Endothelial cell of umbilical vein (primary cell): ENCODE measurements around the gene SMOC2. TPM values are rescaled to one million over a fixed set of nuclear protein-coding genes. Genes with fewer than 3 reads are reported as not detected.

Source experiments
- BruUV-seq: library from RNA; stranded (reverse); fragments of 400-500 nt; replicated peaks from 2 replicates; lab custom pipeline; 2021; lab: Mats Ljungman, UMichigan
- CTCF ChIA-PET: fragments of 300-600, 350-600 bp; sonication (Branson Sonifier 250); formaldehyde crosslinking; loops from one replicate; lab custom pipeline; 2021; ENCODE audit warnings: antibody characterized with exemption, inconsistent platforms; lab: Charles Lee
- POLR2A ChIA-PET: fragments of 300-600, 350-600 bp; sonication (Branson Sonifier 250); formaldehyde crosslinking; loops from one replicate; lab custom pipeline; 2021; ENCODE audit warnings: antibody characterized with exemption, inconsistent platforms; lab: Charles Lee
- DNase-seq: peaks from one replicate; pipeline ENCODE4 v3.0.0-alpha.2; 2011; ENCODE audit warnings: low read depth, low spot score
- FAIRE-seq: peaks from 2 replicates; lab custom pipeline; 2011; peaks lifted over from hg19 to GRCh38; lab: Jason Lieb, UNC
- H2AFZ ChIP-seq: 2 replicates; pipeline ENCODE4 v1.6.0; 2012; ENCODE audit warnings: low read depth, low read length, control low read depth, inconsistent platforms
- H3K27ac ChIP-seq: 2 replicates; pipeline ENCODE4 v1.5.1; 2011; ENCODE audit warnings: low read depth, mild to moderate bottlenecking, control low read depth, low read length, moderate library complexity; ENCODE audit not compliant: insufficient read depth
- H3K27me3 ChIP-seq, 2 experiments: 2 replicates each; pipeline versions ENCODE4 v1.6.0 to v1.6.1; 2011; ENCODE audit warnings: low read length in 2 of 2, mixed read lengths in 1 of 2; ENCODE audit not compliant: control insufficient read depth in 2 of 2, insufficient read depth in 2 of 2
- H3K36me3 ChIP-seq, 2 experiments: 2 replicates in 1 of 2; 3 replicates in 1 of 2; pipeline ENCODE4 v1.5.1; 2011; ENCODE audit warnings: low read length in 2 of 2, mild to moderate bottlenecking in 1 of 2, moderate library complexity in 1 of 2; ENCODE audit not compliant: control insufficient read depth in 2 of 2, insufficient read depth in 2 of 2; ENCODE audit errors: extremely low read depth in 1 of 2
- H3K4me1 ChIP-seq: 3 replicates; pipeline ENCODE4 v1.5.1; 2011; ENCODE audit warnings: mild to moderate bottlenecking, low read length; ENCODE audit not compliant: control insufficient read depth, insufficient read depth; ENCODE audit errors: extremely low read depth
- H3K4me2 ChIP-seq: 2 replicates; pipeline ENCODE4 v1.6.1; 2011; ENCODE audit warnings: low read length, control low read depth, mixed read lengths; ENCODE audit not compliant: insufficient read depth
- H3K4me3 ChIP-seq, 3 experiments: fragments of 200-600 bp in 1 of 3; sonication (generic), shearing (Covaris generic) in 1 of 3; replicated peaks in 1 of 3; 2 replicates each; pipeline ENCODE4 v1.5.1; 2011 to 2016; ENCODE audit warnings: control low read depth in 3 of 3, low read length in 3 of 3, mild to moderate bottlenecking in 2 of 3, inconsistent platforms in 1 of 3, low read depth in 1 of 3, moderate library complexity in 1 of 3; ENCODE audit not compliant: insufficient read depth in 1 of 3
- H3K79me2 ChIP-seq: 2 replicates; pipeline ENCODE4 v1.6.0; 2012; ENCODE audit warnings: low read length, inconsistent platforms; ENCODE audit not compliant: control insufficient read depth, insufficient read depth
- H3K9ac ChIP-seq: replicated peaks from 2 replicates; pipeline ENCODE3; 2011; ENCODE audit warnings: low read length, control low read depth; ENCODE audit not compliant: insufficient read depth; ENCODE audit errors: extremely low read depth
- H3K9me1 ChIP-seq: replicated peaks from 3 replicates; pipeline ENCODE4 v1.6.0; 2011; ENCODE audit warnings: mild to moderate bottlenecking, low read length; ENCODE audit not compliant: control insufficient read depth, insufficient read depth; ENCODE audit errors: extremely low read depth
- H3K9me3 ChIP-seq: replicated peaks from 2 replicates; pipeline ENCODE4 v1.5.1; 2012; ENCODE audit warnings: low read length, inconsistent platforms; ENCODE audit not compliant: control insufficient read depth, insufficient read depth
- H4K20me1 ChIP-seq: replicated peaks from 2 replicates; pipeline ENCODE3; 2011; ENCODE audit warnings: mild to moderate bottlenecking, low read length; ENCODE audit not compliant: control insufficient read depth, insufficient read depth; ENCODE audit errors: extremely low read depth
- CTCF ChIP-seq, 2 donors: IDR thresholded peaks; 1 replicate in 1 of 2; 2 replicates in 1 of 2; pipeline ENCODE4 v1.5.1; 2011; ENCODE audit warnings: low read length in 2 of 2, mild to moderate bottlenecking in 2 of 2, moderate library complexity in 2 of 2, control low read depth in 1 of 2, inconsistent platforms in 1 of 2, low read depth in 1 of 2; ENCODE audit not compliant: insufficient read depth in 1 of 2; ENCODE audit errors: extremely low read depth in 1 of 2
- EZH2 ChIP-seq: IDR thresholded peaks from 2 replicates; pipeline ENCODE4 v1.6.1; 2012; ENCODE audit warnings: borderline replicate concordance, low read depth, mild to moderate bottlenecking, moderate library complexity, low read length, inconsistent platforms; ENCODE audit not compliant: severe bottlenecking
- FOS ChIP-seq: IDR thresholded peaks from 2 replicates; pipeline ENCODE4 v1.6.1; 2011; ENCODE audit warnings: mild to moderate bottlenecking, low read length, moderate library complexity, borderline replicate concordance; ENCODE audit not compliant: insufficient read depth
- GATA2 ChIP-seq: IDR thresholded peaks from 2 replicates; pipeline ENCODE4 v1.7.0; 2011; ENCODE audit warnings: low read depth, mild to moderate bottlenecking, moderate library complexity, mixed read lengths, low read length; ENCODE audit not compliant: insufficient read length, insufficient read depth
- JUN ChIP-seq: IDR thresholded peaks from 2 replicates; pipeline ENCODE4 v1.6.1; 2011; ENCODE audit warnings: borderline replicate concordance, low read depth; ENCODE audit not compliant: insufficient read length, insufficient read depth
- MAX ChIP-seq: IDR thresholded peaks from 2 replicates; pipeline ENCODE4 v1.6.1; 2011; ENCODE audit not compliant: insufficient read depth, insufficient read length
- MYC ChIP-seq: IDR thresholded peaks from one replicate; pipeline ENCODE4 v1.6.1; 2011; ENCODE audit warnings: mild to moderate bottlenecking, low read depth, low read length
- POLR2A ChIP-seq: IDR thresholded peaks from 2 replicates; pipeline ENCODE4 v1.6.1; 2012; ENCODE audit warnings: low read depth, mild to moderate bottlenecking, control low read depth, low read length
- POLR2AphosphoS5 ChIP-seq: IDR thresholded peaks from 2 replicates; pipeline ENCODE4 v1.6.1; 2012; ENCODE audit warnings: low read depth, mild to moderate bottlenecking, control low read depth, low read length, moderate library complexity; ENCODE audit not compliant: insufficient read depth
- dilution Hi-C: fragments of 300-500 bp; cut with MboI; formaldehyde crosslinking; loops from one replicate; pipeline ENCODE4 v1.15.0; 2019; ENCODE audit warnings: low sequenced_read_pairs; ENCODE audit not compliant: extremely low pct_ligation_motif_present
- intact Hi-C: fragments of 100-400 bp; cut with micrococcal nuclease; formaldehyde crosslinking; loops from one replicate; pipeline ENCODE4 v1.10.0; 2022
- polyA plus RNA-seq, 4 experiments: library from polyadenylated mRNA; depleted of rRNA in 3 of 4; stranded (reverse) in 3 of 4; unstranded in 1 of 4; fragments of >200 nt; gene quantifications; 2 replicates each; pipeline versions ENCODE4 v1.2.1 to v1.2.3, GENCODE V29; 2011 to 2012; ENCODE audit warnings: missing spikeins in 1 of 4
- total RNA-seq: library from RNA; stranded (reverse); gene quantifications from 2 replicates; pipeline ENCODE4 v1.2.3, GENCODE V29; 2021

SMOC2 gene
- total and polyA plus RNA-seq, 2 donors (not counting 3 experiments of a cell fraction or from before 2014, with no cell fraction given) = not detected

- Histone ChIP-seq H3K27ac (no peak overlapping the region), H3K36me3 (no peaks in the 10 kb centered on the region), H4K20me1 (no peaks in the 10 kb centered on the region), H3K27me3 (no peaks in the 10 kb centered on the region), H3K4me2 (no peak overlapping the region), H3K4me1 (no peaks in the 10 kb centered on the region), H3K9ac (no peak overlapping the region), H3K4me3 (no peak overlapping the region), H3K9me1 (no peaks in the 10 kb centered on the region), H3K9me3 (no peaks in the 10 kb centered on the region), H3K79me2 (no peaks in the 10 kb centered on the region), H2AFZ (no peak overlapping the region)
- FAIRE-seq = no peak
- no TSS peak for BruUV-seq
- no peak for DNase-seq
- intact Hi-C loops (no loop called here), dilution Hi-C loops (no loop called here)
- CTCF ChIA-PET = no interaction called here
- TF ChIP-seq CTCF (IDR thresholded peaks at IDR 0.05; ENCODE audit: extremely low read depth in 1 of 2, insufficient read depth in 1 of 2, low read depth in 1 of 2, low read length in 2 of 2) (no peak), MYC (no peak), JUN (no peak), POLR2AphosphoS5 (no peak), GATA2 (no peak), POLR2A (no peak), MAX (no peak), EZH2 (no peak), FOS (no peak)
- POLR2A ChIA-PET = no interaction called here
Measured at GRCh38 chr6:168418711-168419121, 22.3 kb upstream of the SMOC2 start.
